ENCODE data around the gene DEFB124.

Gene DEFB124

DNA sequence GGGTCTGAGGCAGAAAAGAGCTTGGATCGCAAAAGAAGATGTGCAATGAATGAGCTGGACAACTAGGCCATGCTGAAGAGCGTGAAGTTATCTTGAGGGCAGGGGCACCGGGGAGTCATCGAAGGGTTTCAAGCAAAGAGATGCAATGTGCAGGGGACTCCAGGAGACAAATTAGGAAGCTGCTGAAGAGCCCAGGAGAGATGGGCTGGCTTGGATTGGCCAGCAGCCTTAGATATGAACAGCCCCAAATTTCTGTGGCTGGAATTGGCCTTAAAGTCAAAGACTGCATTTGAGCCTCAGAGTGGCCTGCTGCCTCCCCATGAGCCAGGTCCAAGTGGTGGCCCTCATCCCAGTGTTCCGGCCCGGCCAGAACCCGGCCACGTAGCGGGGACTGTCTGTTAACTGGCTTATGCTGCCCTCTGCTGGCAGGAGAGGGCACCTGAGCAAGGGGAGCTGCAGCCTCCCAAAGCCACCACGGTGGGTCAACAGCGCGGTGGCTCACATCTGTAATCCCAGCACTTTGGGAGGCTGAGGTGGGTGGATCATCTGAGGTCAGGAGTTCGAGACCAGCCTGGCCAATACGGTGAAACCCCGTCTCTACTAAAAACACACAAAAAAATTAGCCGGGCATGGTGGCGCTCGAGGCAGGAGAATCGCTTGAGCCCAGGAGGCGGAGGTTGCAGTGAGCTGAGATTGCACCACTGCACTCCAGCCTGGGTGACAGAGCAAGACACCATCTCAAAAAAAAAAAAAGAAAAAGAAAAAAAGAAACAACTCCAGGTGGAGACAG is 28.2 kb upstream of the DEFB124 start (continued):
- TF ChIP-seq, protein P1, sequence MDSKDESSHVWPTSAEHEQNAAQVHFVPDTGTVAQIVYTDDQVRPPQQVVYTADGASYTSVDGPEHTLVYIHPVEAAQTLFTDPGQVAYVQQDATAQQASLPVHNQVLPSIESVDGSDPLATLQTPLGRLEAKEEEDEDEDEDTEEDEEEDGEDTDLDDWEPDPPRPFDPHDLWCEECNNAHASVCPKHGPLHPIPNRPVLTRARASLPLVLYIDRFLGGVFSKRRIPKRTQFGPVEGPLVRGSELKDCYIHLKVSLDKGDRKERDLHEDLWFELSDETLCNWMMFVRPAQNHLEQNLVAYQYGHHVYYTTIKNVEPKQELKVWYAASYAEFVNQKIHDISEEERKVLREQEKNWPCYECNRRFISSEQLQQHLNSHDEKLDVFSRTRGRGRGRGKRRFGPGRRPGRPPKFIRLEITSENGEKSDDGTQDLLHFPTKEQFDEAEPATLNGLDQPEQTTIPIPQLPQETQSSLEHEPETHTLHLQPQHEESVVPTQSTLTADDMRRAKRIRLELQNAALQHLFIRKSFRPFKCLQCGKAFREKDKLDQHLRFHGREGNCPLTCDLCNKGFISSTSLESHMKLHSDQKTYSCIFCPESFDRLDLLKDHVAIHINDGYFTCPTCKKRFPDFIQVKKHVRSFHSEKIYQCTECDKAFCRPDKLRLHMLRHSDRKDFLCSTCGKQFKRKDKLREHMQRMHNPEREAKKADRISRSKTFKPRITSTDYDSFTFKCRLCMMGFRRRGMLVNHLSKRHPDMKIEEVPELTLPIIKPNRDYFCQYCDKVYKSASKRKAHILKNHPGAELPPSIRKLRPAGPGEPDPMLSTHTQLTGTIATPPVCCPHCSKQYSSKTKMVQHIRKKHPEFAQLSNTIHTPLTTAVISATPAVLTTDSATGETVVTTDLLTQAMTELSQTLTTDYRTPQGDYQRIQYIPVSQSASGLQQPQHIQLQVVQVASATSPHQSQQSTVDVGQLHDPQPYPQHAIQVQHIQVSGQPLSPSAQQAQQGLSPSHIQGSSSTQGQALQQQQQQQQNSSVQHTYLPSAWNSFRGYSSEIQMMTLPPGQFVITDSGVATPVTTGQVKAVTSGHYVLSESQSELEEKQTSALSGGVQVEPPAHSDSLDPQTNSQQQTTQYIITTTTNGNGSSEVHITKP (tag by site-specific recombination; IDR thresholded peaks at IDR 0.05), result 0 out of 2 replicates have a peak, but pooled peaks have one; percentile 33
- TF ChIP-seq ZBTB6 (tag by site-specific recombination; IDR thresholded peaks at IDR 0.05), result 0 out of 2 replicates have a peak, but pooled peaks have one; percentile 52
- TF ChIP-seq SP7 (tag by site-specific recombination; IDR thresholded peaks at IDR 0.05), result peak; percentile 50
- TF ChIP-seq ZFHX2 (tag by site-specific recombination; conservative IDR thresholded peaks at IDR 0.05), result peak; percentile 92
- TF ChIP-seq ZEB2 (tag by site-specific recombination; IDR thresholded peaks at IDR 0.05), result peak; percentile 53
- TF ChIP-seq ZIC2 (tag by site-specific recombination; IDR thresholded peaks at IDR 0.05), result 0 out of 2 replicates have a peak, but pooled peaks have one; percentile 17
- TF ChIP-seq BCL11A (tag by site-specific recombination; IDR thresholded peaks at IDR 0.05; ENCODE audit: low read depth), result peak; percentile 19; the same call in 1 of the 2 replicates
- TF ChIP-seq SP2 (tag by site-specific recombination; IDR thresholded peaks at IDR 0.05), result 0 out of 2 replicates have a peak, but pooled peaks have one; percentile 4
- 0 out of 2 replicates have a peak, but pooled peaks have one; percentile 32 for TF ChIP-seq ZXDB (tag by site-specific recombination; IDR thresholded peaks at IDR 0.05)
- peak; percentile 38; the same call in 1 of the 2 replicates for TF ChIP-seq YY2 (tag by site-specific recombination; IDR thresholded peaks at IDR 0.05)
- 0 out of 2 replicates have a peak, but pooled peaks have one; percentile 35 for TF ChIP-seq ZSCAN30 (tag by site-specific recombination; IDR thresholded peaks at IDR 0.05)
- peak; percentile 53; the same call in 1 of the 2 replicates for TF ChIP-seq KLF17 (tag by site-specific recombination; IDR thresholded peaks at IDR 0.05)
- peak; percentile 25; the same call in 1 of the 2 replicates for TF ChIP-seq KLF1 (tag by site-specific recombination; IDR thresholded peaks at IDR 0.05)
- TF ChIP-seq KLF7 (tag by site-specific recombination; IDR thresholded peaks at IDR 0.05; ENCODE audit: borderline replicate concordance), result peak; percentile 49; the same call in 1 of the 2 replicates
- TF ChIP-seq ZNF664 (tag by site-specific recombination; IDR thresholded peaks at IDR 0.05), result 0 out of 2 replicates have a peak, but pooled peaks have one; percentile 25
- TF ChIP-seq, protein P2, sequence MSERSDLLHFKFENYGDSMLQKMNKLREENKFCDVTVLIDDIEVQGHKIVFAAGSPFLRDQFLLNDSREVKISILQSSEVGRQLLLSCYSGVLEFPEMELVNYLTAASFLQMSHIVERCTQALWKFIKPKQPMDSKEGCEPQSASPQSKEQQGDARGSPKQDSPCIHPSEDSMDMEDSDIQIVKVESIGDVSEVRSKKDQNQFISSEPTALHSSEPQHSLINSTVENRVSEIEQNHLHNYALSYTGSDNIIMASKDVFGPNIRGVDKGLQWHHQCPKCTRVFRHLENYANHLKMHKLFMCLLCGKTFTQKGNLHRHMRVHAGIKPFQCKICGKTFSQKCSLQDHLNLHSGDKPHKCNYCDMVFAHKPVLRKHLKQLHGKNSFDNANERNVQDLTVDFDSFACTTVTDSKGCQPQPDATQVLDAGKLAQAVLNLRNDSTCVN (tag by site-specific recombination; optimal IDR thresholded peaks at IDR 0.05), result peak; percentile 18
- TF ChIP-seq, protein P3, sequence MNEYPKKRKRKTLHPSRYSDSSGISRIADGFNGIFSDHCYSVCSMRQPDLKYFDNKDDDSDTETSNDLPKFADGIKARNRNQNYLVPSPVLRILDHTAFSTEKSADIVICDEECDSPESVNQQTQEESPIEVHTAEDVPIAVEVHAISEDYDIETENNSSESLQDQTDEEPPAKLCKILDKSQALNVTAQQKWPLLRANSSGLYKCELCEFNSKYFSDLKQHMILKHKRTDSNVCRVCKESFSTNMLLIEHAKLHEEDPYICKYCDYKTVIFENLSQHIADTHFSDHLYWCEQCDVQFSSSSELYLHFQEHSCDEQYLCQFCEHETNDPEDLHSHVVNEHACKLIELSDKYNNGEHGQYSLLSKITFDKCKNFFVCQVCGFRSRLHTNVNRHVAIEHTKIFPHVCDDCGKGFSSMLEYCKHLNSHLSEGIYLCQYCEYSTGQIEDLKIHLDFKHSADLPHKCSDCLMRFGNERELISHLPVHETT (tag by site-specific recombination; IDR thresholded peaks at IDR 0.05), result 0 out of 2 replicates have a peak, but pooled peaks have one; percentile 27
- peak; percentile 67; the same call in 1 of the 2 replicates for TF ChIP-seq ZNF600 (tag by site-specific recombination; IDR thresholded peaks at IDR 0.05)
- TF ChIP-seq ZNF518A (tag by site-specific recombination; conservative IDR thresholded peaks at IDR 0.05; ENCODE audit: low read depth), result peak; percentile 25; the same call in 1 of the 2 replicates
- TF ChIP-seq ZNF558 (tag by site-specific recombination; IDR thresholded peaks at IDR 0.05), result peak; percentile 56; the same call in 1 of the 2 replicates
- TF ChIP-seq GLIS2 (tag by site-specific recombination; IDR thresholded peaks at IDR 0.05), result peak; percentile 65; the same call in 1 of the 2 replicates
- TF ChIP-seq EGR2 (tag by site-specific recombination; IDR thresholded peaks at IDR 0.05; ENCODE audit: low read depth), result peak; percentile 88
- peak; percentile 97 for TF ChIP-seq ZNF654 (tag by site-specific recombination; IDR thresholded peaks at IDR 0.05; ENCODE audit: low read depth)
- TF ChIP-seq KLF9 (tag by site-specific recombination; IDR thresholded peaks at IDR 0.05; ENCODE audit: low read depth), result peak; percentile 28; the same call in 1 of the 2 replicates
- TF ChIP-seq GLIS1 (tag by site-specific recombination; IDR thresholded peaks at IDR 0.05), result peak; percentile 67
